WTC11 (cell line): Measurements from ENCODE around the gene KRT36. TPM values are rescaled to one million over a fixed set of nuclear protein-coding genes. Genes with fewer than 3 reads are reported as not detected.

Experiments used
- ATAC-seq: fragments of 200-7000 bp; cut with Tn5 transposase; 2 replicates; pipeline ENCODE4 v1.10.0; 2021; ENCODE audit warnings: mild to moderate bottlenecking, moderate library complexity
- CTCF ChIA-PET: fragments of 300-600 bp; sonication (Branson Sonifier 250); formaldehyde crosslinking; loops from one replicate; lab custom pipeline; 2021; ENCODE audit warnings: antibody characterized with exemption; lab: Charles Lee
- POLR2A ChIA-PET: fragments of 350-600 bp; sonication (Branson Sonifier 250); formaldehyde crosslinking; loops from one replicate; lab custom pipeline; 2021; ENCODE audit warnings: antibody characterized with exemption; lab: Charles Lee
- DNase-seq: peaks from one replicate; pipeline ENCODE4 v3.0.0; 2021; ENCODE audit warnings: low spot score
- H3K27ac Mint-ChIP-seq: 2 replicates; pipeline ENCODE4 v1.8.0; 2021; ENCODE audit warnings: mixed read lengths
- H3K27me3 Mint-ChIP-seq: 2 replicates; pipeline ENCODE4 v1.8.0; 2021; ENCODE audit warnings: low read depth, mild to moderate bottlenecking, moderate library complexity, mixed read lengths
- H3K36me3 Mint-ChIP-seq: 2 replicates; pipeline ENCODE4 v1.8.0; 2021; ENCODE audit warnings: mixed read lengths
- H3K4me1 Mint-ChIP-seq: 2 replicates; pipeline ENCODE4 v1.8.0; 2022; ENCODE audit warnings: mixed read lengths
- H3K4me3 Mint-ChIP-seq: 2 replicates; pipeline ENCODE4 v1.8.0; 2021; ENCODE audit warnings: mild to moderate bottlenecking, moderate library complexity, mixed read lengths
- H3K9me3 Mint-ChIP-seq: 2 replicates; pipeline ENCODE4 v1.8.0; 2021; ENCODE audit warnings: mixed read lengths
- CBFB ChIP-seq: sonication (generic); formaldehyde crosslinking; IDR thresholded peaks from 2 replicates; pipeline ENCODE4 v1.8.1; 2022; ENCODE audit warnings: mild to moderate bottlenecking, low read depth, missing genetic modification reagents
- CDX4 ChIP-seq: fragments of 250-450 bp; sonication (Bioruptor Pico); IDR thresholded peaks from 2 replicates; pipeline ENCODE4 v1.9.0; 2021; ENCODE audit warnings: moderate library complexity, mild to moderate bottlenecking, inconsistent platforms, borderline replicate concordance
- E2F4 ChIP-seq: sonication (generic); formaldehyde crosslinking; IDR thresholded peaks from 2 replicates; pipeline ENCODE4 v1.8.1; 2022; ENCODE audit warnings: low read depth, mild to moderate bottlenecking, moderate library complexity, missing genetic modification reagents, borderline replicate concordance
- E2F5 ChIP-seq: sonication (generic); formaldehyde crosslinking; IDR thresholded peaks from 2 replicates; pipeline ENCODE4 v1.8.1; 2022; ENCODE audit warnings: mild to moderate bottlenecking, moderate library complexity, missing genetic modification reagents
- ELF4 ChIP-seq: sonication (generic); formaldehyde crosslinking; IDR thresholded peaks from 2 replicates; pipeline ENCODE4 v1.8.1; 2022; ENCODE audit warnings: low read depth, mild to moderate bottlenecking, moderate library complexity, missing genetic modification reagents
- FOXP4 ChIP-seq: sonication (generic); formaldehyde crosslinking; IDR thresholded peaks from 2 replicates; pipeline ENCODE4 v1.8.0; 2022; ENCODE audit warnings: mild to moderate bottlenecking, missing genetic modification reagents
- GTF2I ChIP-seq: fragments of 250-450 bp; sonication (Bioruptor Pico); conservative IDR thresholded peaks from 2 replicates; pipeline ENCODE4 v1.4.0; 2021; ENCODE audit warnings: mild to moderate bottlenecking
- IRF1 ChIP-seq: sonication (generic); formaldehyde crosslinking; IDR thresholded peaks from 2 replicates; pipeline ENCODE4 v1.8.0; 2023; ENCODE audit warnings: missing genetic modification reagents
- IRF2 ChIP-seq: sonication (generic); formaldehyde crosslinking; IDR thresholded peaks from 2 replicates; pipeline ENCODE4 v1.8.0; 2022; ENCODE audit warnings: low read depth, missing genetic modification reagents, borderline replicate concordance
- MAX ChIP-seq: sonication (generic); formaldehyde crosslinking; IDR thresholded peaks from 2 replicates; pipeline ENCODE4 v1.8.0; 2022; ENCODE audit warnings: mild to moderate bottlenecking, missing genetic modification reagents
- MYBL2 ChIP-seq: sonication (generic); formaldehyde crosslinking; IDR thresholded peaks from 2 replicates; pipeline ENCODE4 v1.8.1; 2023; ENCODE audit warnings: mild to moderate bottlenecking, moderate library complexity, missing genetic modification reagents
- NFE2L1 ChIP-seq: sonication (generic); formaldehyde crosslinking; IDR thresholded peaks from 2 replicates; pipeline ENCODE4 v1.8.1; 2023; ENCODE audit warnings: missing genetic modification reagents
- PRDM15 ChIP-seq: sonication (generic); formaldehyde crosslinking; IDR thresholded peaks from 2 replicates; pipeline ENCODE4 v1.8.0; 2022; ENCODE audit warnings: missing genetic modification reagents
- TEAD1 ChIP-seq: sonication (generic); formaldehyde crosslinking; IDR thresholded peaks from 2 replicates; pipeline ENCODE4 v1.8.0; 2022; ENCODE audit warnings: mild to moderate bottlenecking, missing genetic modification reagents
- TEAD4 ChIP-seq: sonication (generic); formaldehyde crosslinking; IDR thresholded peaks from 2 replicates; pipeline ENCODE4 v1.8.0; 2022; ENCODE audit warnings: mild to moderate bottlenecking, missing genetic modification reagents
- ZNF281 ChIP-seq: sonication (generic); formaldehyde crosslinking; IDR thresholded peaks from 2 replicates; pipeline ENCODE4 v1.8.0; 2023; ENCODE audit warnings: mild to moderate bottlenecking, missing genetic modification reagents
- ZNF416 ChIP-seq: fragments of 250-450 bp; sonication (Bioruptor Pico); IDR thresholded peaks from 2 replicates; pipeline ENCODE4 v1.9.0; 2021; ENCODE audit warnings: mild to moderate bottlenecking, inconsistent platforms
- total RNA-seq: library from RNA; stranded (reverse); gene quantifications from 3 replicates; pipeline ENCODE4 v1.2.3, GENCODE V29; 2021

Gene KRT36
- total RNA-seq, 1 experiment from 2014 or later: not detected

- TF ChIP-seq IRF2 (no peak), MYBL2 (no peak), MAX (CRISPR knock-in tag) (no peak), E2F4 (no peak), CBFB (CRISPR knock-in tag) (no peak), TEAD4 (CRISPR knock-in tag) (no peak), ZNF281 (no peak), GTF2I (CRISPR knock-in tag) (no peak), FOXP4 (CRISPR knock-in tag) (no peak), TEAD1 (CRISPR knock-in tag) (no peak), ZNF416 (CRISPR knock-in tag) (no peak)
- ChIA-PET CTCF (interaction anchor here (0.6 to 10.9 kb wide), 5 partner anchors 58 to 173 kb away, joined by 4 to 160 read pairs (median 9); no protein-coding TSS in a partner anchor), POLR2A (no interaction called here)
- no peak overlapping the region for H3K4me3 Mint-ChIP-seq
- ATAC-seq (no peak), DNase-seq (no peak)
- H3K9me3 Mint-ChIP-seq: no peaks in the 10 kb centered on the region
- H3K36me3 Mint-ChIP-seq: no peaks in the 10 kb centered on the region
- no peaks in the 10 kb centered on the region for H3K4me1 Mint-ChIP-seq
- H3K27ac Mint-ChIP-seq: no peak overlapping the region
- H3K27me3 Mint-ChIP-seq: peaks cover 13% of the 10 kb centered on the region
These were observed 585 bp upstream of the KRT36 start for GRCh38 chr17:41490000-41490990.

GRCh38 chr17:41486809-41487530 is 2.7 kb downstream of the KRT36 start:
- H3K4me3 Mint-ChIP-seq: no peak overlapping the region
- no peaks in the 10 kb centered on the region for H3K36me3 Mint-ChIP-seq
- H3K4me1 Mint-ChIP-seq: no peaks in the 10 kb centered on the region
- ChIA-PET POLR2A (interaction anchor here (1.4 kb wide), 1 partner anchor 41 kb away, joined by 3 read pairs; the partner anchor contains the start of gene KRT19), CTCF (interaction anchor here (0.5 to 10.9 kb wide), 40 partner anchors 8 to 609 kb away, joined by 3 to 160 read pairs (median 5); partner anchors contain the start of genes KRT13 and KRT19)
- peaks cover 17% of the 10 kb centered on the region for H3K27me3 Mint-ChIP-seq
- DNase-seq (peak; percentile 92), ATAC-seq (peak; percentile 96)
- no peaks in the 10 kb centered on the region for H3K9me3 Mint-ChIP-seq
- no peak overlapping the region for H3K27ac Mint-ChIP-seq
- TF ChIP-seq IRF1 (CRISPR knock-in tag): no peak
- TF ChIP-seq ELF4: no peak
- no peak for TF ChIP-seq CDX4 (CRISPR knock-in tag)
- TF ChIP-seq MAX (CRISPR knock-in tag): peak; percentile 89
- TF ChIP-seq E2F5 (CRISPR knock-in tag): no peak
- TF ChIP-seq TEAD1 (CRISPR knock-in tag): no peak
- no peak for TF ChIP-seq PRDM15
- TF ChIP-seq NFE2L1 (CRISPR knock-in tag): no peak
